GM12878 (cell line): ENCODE results near the gene SRD5A1.

Experiments used
- JUND ChIP-seq: IDR thresholded peaks from 2 replicates; pipeline ENCODE4 v1.6.1; 2012; ENCODE audit warnings: low read depth, mild to moderate bottlenecking, low read length, improper control_type of control experiment, moderate library complexity
- PAX8 ChIP-seq: fragments of 450-650 bp; IDR thresholded peaks from 2 replicates; pipeline ENCODE4 v1.6.1; 2017; ENCODE audit warnings: mild to moderate bottlenecking, moderate library complexity
- SMAD5 ChIP-seq: IDR thresholded peaks from 2 replicates; pipeline ENCODE4 v1.6.1; 2016; ENCODE audit warnings: antibody characterized with exemption, low read depth
- TCF3 ChIP-seq: IDR thresholded peaks from 2 replicates; pipeline ENCODE4 v1.6.1; 2012; ENCODE audit warnings: low read depth, mild to moderate bottlenecking, low read length, borderline replicate concordance; ENCODE audit not compliant: insufficient read depth

GRCh38 chr5:6712142-6712576 lies 78.9 kb downstream of the SRD5A1 start:
- TF ChIP-seq SMAD5 (no peak), TCF3 (no peak), JUND (no peak), PAX8 (no peak)
